ENCODE measurements around the gene CDK9. TPM values are rescaled to one million over a fixed set of nuclear protein-coding genes. Genes with fewer than 3 reads are reported as not detected.

CDK9 gene
- 96.2 TPM for total RNA-seq
- long read RNA-seq, transcript CDK9-201 (7 exons, 2,463 nt): major isoform, 87 of 109 reads
- long read RNA-seq, partial matches to known transcripts: 4 of 109 reads
- long read RNA-seq, other reads (novel, unspliced or antisense): 17 of 109 reads

DNA sequence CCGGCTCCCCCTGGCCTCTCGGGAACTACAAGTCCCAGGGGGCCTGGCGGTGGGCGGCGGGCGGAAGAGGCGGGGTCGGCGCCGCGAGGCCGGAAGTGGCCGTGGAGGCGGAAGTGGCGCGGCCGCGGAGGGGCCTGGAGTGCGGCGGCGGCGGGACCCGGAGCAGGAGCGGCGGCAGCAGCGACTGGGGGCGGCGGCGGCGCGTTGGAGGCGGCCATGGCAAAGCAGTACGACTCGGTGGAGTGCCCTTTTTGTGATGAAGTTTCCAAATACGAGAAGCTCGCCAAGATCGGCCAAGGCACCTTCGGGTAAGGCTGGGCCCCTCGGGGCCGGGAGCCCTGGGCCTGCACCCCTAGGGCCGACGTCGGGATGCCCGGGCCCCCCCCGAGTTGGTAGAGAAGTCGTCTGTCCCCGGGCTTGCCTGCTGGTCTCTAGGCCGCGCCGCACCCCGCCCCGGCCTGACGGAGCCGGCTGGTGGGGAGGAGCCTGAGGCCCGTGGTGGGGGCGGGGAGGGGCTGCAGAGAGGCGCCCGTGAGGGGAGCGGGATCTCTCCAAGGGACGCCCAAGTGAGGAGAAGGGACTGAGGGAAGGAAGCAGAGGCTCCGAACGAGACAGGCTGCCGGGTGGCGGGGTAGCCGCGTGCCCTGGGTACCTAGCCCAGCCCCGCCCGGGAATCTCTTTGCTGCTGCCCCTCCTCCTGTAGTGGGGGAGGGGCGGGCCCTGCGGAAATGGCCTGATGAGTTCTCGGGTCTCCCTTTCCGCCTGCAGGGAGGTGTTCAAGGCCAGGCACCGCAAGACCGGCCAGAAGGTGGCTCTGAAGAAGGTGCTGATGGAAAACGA is at the start of gene CDK9:
TSS of gene CDK9 (plus strand) at position 102 of the 840 bp plus-strand sequence. CDS start at position 217, 115 bp downstream.
- Histone ChIP-seq H3K9me3 (no peaks in the 10 kb centered on the region), H3K4me1 (peaks cover 76% of the 10 kb centered on the region), H3K27me3 (ENCODE audit: low read depth) (no peaks in the 10 kb centered on the region), H3K36me3 (peaks cover 45% of the 10 kb centered on the region), H3K27ac (peak within 1 kb of the TSS; percentile 95), H3K4me3 (peak within 1 kb of the TSS; percentile 100)
- DNase-seq (peak; percentile 91), ATAC-seq (peak; percentile 88 to 90)
- intact Hi-C loops (cut with DNase I): no loop called here
- TF ChIP-seq, protein P1, sequence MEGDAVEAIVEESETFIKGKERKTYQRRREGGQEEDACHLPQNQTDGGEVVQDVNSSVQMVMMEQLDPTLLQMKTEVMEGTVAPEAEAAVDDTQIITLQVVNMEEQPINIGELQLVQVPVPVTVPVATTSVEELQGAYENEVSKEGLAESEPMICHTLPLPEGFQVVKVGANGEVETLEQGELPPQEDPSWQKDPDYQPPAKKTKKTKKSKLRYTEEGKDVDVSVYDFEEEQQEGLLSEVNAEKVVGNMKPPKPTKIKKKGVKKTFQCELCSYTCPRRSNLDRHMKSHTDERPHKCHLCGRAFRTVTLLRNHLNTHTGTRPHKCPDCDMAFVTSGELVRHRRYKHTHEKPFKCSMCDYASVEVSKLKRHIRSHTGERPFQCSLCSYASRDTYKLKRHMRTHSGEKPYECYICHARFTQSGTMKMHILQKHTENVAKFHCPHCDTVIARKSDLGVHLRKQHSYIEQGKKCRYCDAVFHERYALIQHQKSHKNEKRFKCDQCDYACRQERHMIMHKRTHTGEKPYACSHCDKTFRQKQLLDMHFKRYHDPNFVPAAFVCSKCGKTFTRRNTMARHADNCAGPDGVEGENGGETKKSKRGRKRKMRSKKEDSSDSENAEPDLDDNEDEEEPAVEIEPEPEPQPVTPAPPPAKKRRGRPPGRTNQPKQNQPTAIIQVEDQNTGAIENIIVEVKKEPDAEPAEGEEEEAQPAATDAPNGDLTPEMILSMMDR (IDR thresholded peaks at IDR 0.05): no peak

DNA sequence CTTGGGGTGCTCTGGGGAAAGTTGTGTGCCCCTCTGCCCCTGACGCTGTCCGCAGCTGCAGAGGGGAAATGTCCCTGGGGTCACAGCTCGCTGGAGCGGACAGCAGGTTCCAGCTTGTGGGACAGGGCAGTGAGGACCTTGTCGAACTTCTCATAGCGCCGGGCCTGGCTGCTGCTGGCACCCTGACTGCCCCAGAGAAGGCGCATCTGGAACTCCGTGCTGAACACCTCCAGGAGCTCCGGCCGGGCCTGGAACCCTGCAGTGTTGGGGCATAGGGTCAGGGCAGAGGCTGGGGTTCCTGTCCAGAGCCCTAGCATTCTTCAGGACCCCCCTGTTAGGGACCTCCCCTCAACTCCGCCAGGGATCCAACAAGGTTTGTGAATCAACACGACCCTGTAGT is 47.2 kb upstream of the CDK9 start:
- Histone ChIP-seq H3K36me3 (peaks cover 53% of the 10 kb centered on the region), H3K4me1 (peaks cover 42% of the 10 kb centered on the region), H3K4me3 (no peak overlapping the region), H3K9me3 (no peaks in the 10 kb centered on the region), H3K27ac (no peak overlapping the region), H3K27me3 (ENCODE audit: low read depth) (no peaks in the 10 kb centered on the region)
- intact Hi-C loops (cut with DNase I): loop anchor here (10.0 kb wide), 1 partner anchor 144 kb away; no protein-coding TSS in a partner anchor
- DNase-seq (no peak), ATAC-seq (no peak)
- TF ChIP-seq, protein P1 (IDR thresholded peaks at IDR 0.05): no peak

DNA sequence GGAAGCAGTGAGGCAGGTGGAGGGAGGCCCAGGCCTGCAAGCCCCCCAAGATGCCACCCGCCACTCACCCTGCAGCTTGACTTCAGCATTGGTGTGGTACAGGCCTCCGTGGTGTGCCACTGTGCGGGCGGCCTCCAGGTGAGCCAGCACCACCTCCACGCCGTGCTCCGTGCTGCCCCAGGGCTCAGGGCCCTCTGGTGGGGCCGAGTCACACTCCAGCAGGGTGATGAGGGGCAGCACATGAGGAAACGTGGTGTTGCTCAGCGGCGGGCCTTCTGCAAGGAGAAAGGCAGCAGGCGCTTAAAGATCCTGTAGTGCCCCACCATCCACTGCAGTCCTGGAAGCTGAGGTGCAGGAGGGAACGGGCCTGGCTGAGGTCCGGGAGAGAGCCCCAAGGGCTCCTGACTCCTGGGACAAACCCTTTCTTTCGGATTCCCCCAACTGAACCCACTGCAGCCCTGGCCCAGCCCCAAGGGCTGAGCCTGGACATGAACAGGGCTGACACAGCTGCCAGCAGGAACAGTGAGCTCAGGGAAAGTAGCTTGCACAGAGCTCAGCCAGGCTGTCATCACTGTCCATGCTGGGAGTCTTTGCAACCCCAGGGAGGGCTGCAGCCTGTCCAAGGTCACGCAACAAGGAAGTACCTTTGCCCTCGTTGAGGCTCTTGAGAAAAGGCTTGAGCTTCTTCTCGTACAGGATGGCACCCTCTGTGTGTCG is 46.1 kb upstream of the CDK9 start:
- H3K4me3 ChIP-seq: no peak overlapping the region
- H3K27ac ChIP-seq: peak overlapping the region; percentile 40
- no peak for ATAC-seq
- H3K27me3 ChIP-seq (ENCODE audit: low read depth): no peaks in the 10 kb centered on the region
- no peak for DNase-seq
- H3K9me3 ChIP-seq: no peaks in the 10 kb centered on the region
- peaks cover 31% of the 10 kb centered on the region for H3K4me1 ChIP-seq
- H3K36me3 ChIP-seq: peaks cover 63% of the 10 kb centered on the region
- intact Hi-C loops (cut with DNase I): loop anchor here (10.0 kb wide), 1 partner anchor 145 kb away; no protein-coding TSS in a partner anchor
- TF ChIP-seq, protein P1 (IDR thresholded peaks at IDR 0.05): no peak

DNA sequence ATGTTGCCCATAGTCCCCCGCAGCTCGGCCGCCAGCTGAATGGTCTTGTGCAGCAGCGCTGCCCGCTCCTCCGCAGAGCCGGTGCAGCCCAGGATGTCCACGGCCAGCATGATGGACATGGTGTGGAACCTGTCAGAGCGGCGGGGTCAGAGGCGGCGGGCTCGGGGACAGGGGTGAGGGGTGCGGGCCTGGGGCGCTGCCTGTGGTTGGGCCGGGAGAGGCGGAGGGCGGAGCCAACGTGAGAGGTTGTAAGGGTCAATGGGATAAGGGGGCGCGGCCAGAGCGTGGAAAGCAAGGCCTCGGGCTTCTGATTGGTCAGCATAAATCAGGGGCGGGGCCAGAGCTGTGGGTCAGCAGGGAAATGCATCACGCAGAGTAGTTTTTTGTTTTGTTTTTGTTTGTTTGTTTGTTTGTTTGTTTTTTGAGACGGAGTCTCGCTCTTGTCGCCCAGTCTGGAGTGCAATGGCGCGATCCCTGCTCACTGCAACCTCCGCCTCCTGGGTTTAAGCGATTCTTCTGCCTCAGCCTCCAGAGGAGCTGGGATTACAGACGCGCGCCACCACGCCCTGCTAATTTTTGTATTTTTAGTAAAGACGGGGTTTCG is 43.9 kb upstream of the CDK9 start:
- intact Hi-C loops (cut with DNase I): no loop called here
- Histone ChIP-seq H3K27me3 (ENCODE audit: low read depth) (no peaks in the 10 kb centered on the region), H3K4me3 (peak overlapping the region; percentile 39), H3K27ac (no peak overlapping the region), H3K4me1 (peaks cover 31% of the 10 kb centered on the region), H3K9me3 (no peaks in the 10 kb centered on the region), H3K36me3 (peaks cover 85% of the 10 kb centered on the region)
- DNase-seq (peak; percentile 90), ATAC-seq (peak; percentile 83 to 87)
- TF ChIP-seq, protein P1 (IDR thresholded peaks at IDR 0.05): no peak

DNA sequence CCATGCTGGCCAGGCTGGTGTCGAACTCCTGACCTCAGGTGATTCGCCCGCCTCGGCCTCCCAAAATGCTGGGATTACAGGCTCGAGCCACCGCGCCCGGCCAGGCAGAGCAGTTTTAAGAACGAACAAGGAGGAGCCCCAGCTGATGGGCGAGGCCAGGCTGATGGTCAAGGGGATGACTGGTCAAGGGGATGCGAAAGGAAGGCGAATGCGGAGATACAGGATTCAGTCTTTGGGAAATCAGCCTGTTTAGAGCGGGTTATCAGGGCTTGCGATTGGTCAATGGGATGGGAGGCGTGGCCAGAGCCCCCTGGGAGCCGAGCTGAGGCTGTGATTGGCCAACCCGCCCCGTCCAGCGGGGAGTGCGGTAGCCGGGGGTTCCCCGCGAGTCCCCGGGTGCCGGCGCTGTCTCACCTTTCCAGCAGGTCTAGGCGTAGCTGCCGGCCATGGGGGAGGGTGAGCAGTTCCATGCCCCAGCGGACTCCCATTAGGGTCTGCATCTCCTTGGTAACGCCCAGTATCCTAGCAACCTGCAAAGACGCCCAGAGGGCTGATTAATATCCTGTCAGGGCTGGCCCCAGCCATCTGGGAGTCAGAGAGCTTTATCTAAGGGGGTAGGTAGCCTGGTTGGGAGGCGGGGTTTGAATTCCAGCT is 43.3 kb upstream of the CDK9 start:
- no peaks in the 10 kb centered on the region for H3K27me3 ChIP-seq (ENCODE audit: low read depth)
- peak; percentile 15 to 43 for ATAC-seq
- no peak overlapping the region for H3K27ac ChIP-seq
- intact Hi-C loops (cut with DNase I): no loop called here
- H3K9me3 ChIP-seq: no peaks in the 10 kb centered on the region
- peaks cover 91% of the 10 kb centered on the region for H3K36me3 ChIP-seq
- H3K4me3 ChIP-seq: peak overlapping the region; percentile 39
- peaks cover 31% of the 10 kb centered on the region for H3K4me1 ChIP-seq
- no peak for DNase-seq
- TF ChIP-seq, protein P1 (IDR thresholded peaks at IDR 0.05): no peak
